ENCODE results near the gene OR10D3. TPM values are rescaled to one million over a fixed set of nuclear protein-coding genes. Genes with fewer than 3 reads are reported as not detected.

The OR10D3 gene
- total RNA-seq (0.03 TPM in 1 of 2 replicates, not detected in the other), polyA plus RNA-seq (not detected in 2 replicates)

GRCh38 chr11:124183068-124183467 lies at the start of gene OR10D3:
OR10D3 (plus strand) TSS chr11:124183345; CDS start chr11:124185270, 1,925 bp downstream.
- no peak for DNase-seq (ENCODE audit: low spot score)
- TF ChIP-seq EZH2phosphoT487 (IDR thresholded peaks at IDR 0.05; ENCODE audit: low read depth, severe bottlenecking, unreplicated experiment) (no peak), CTCF (IDR thresholded peaks at IDR 0.05; ENCODE audit: poor library complexity) (no peak), EZH2 (IDR thresholded peaks at IDR 0.05; ENCODE audit: borderline replicate concordance) (no peak)
- no peak within 1 kb of the TSS for H3K4me3 ChIP-seq
- WGBS (ENCODE audit: low lambda C conversion rate, missing lambda C conversion rate): 53% methylated on average over 3 of the region's 3 CpGs
- H3K9me2 ChIP-seq (replicated peaks; ENCODE audit: insufficient read depth): no peaks in the 10 kb centered on the region
- no peak within 1 kb of the TSS for H3K4me2 ChIP-seq
- H3K79me2 ChIP-seq: no peaks in the 10 kb centered on the region
- no peaks in the 10 kb centered on the region for H4K20me1 ChIP-seq (ENCODE audit: insufficient read depth, poor library complexity, severe bottlenecking)
- no peak within 1 kb of the TSS for H2AFZ ChIP-seq
- no peak within 1 kb of the TSS for H3K27ac ChIP-seq
- H3K9me3 ChIP-seq (ENCODE audit: low read depth): no peaks in the 10 kb centered on the region
- no peaks in the 10 kb centered on the region for H3K27me3 ChIP-seq
- H3K4me1 ChIP-seq (ENCODE audit: insufficient read depth): no peaks in the 10 kb centered on the region
- H3K36me3 ChIP-seq (replicated peaks; ENCODE audit: insufficient read depth, low read depth): no peaks in the 10 kb centered on the region

GRCh38 chr11:124143034-124143433 lies 40.1 kb upstream of the OR10D3 start:
- Histone ChIP-seq H3K27ac (no peak overlapping the region), H3K27me3 (no peaks in the 10 kb centered on the region), H3K36me3 (replicated peaks; ENCODE audit: insufficient read depth, low read depth) (no peaks in the 10 kb centered on the region), H3K9me3 (ENCODE audit: low read depth) (peaks cover 7% of the 10 kb centered on the region), H3K79me2 (no peaks in the 10 kb centered on the region), H4K20me1 (ENCODE audit: insufficient read depth, poor library complexity, severe bottlenecking) (no peaks in the 10 kb centered on the region), H3K4me3 (no peak overlapping the region), H2AFZ (no peak overlapping the region), H3K4me1 (ENCODE audit: insufficient read depth) (no peaks in the 10 kb centered on the region), H3K9me2 (replicated peaks; ENCODE audit: insufficient read depth) (no peaks in the 10 kb centered on the region), H3K4me2 (no peak overlapping the region)
- TF ChIP-seq EZH2 (IDR thresholded peaks at IDR 0.05; ENCODE audit: borderline replicate concordance) (no peak), CTCF (IDR thresholded peaks at IDR 0.05; ENCODE audit: poor library complexity) (no peak), EZH2phosphoT487 (IDR thresholded peaks at IDR 0.05; ENCODE audit: low read depth, severe bottlenecking, unreplicated experiment) (no peak)
- WGBS (ENCODE audit: low lambda C conversion rate, missing lambda C conversion rate): 96% methylated on average over 2 of the region's 2 CpGs
- no peak for DNase-seq (ENCODE audit: low spot score)

GRCh38 chr11:124147951-124148350 lies 35.2 kb upstream of the OR10D3 start:
- H2AFZ ChIP-seq: no peak overlapping the region
- no peaks in the 10 kb centered on the region for H3K27me3 ChIP-seq
- no peaks in the 10 kb centered on the region for H3K4me1 ChIP-seq (ENCODE audit: insufficient read depth)
- no peak for TF ChIP-seq EZH2phosphoT487 (IDR thresholded peaks at IDR 0.05; ENCODE audit: low read depth, severe bottlenecking, unreplicated experiment)
- TF ChIP-seq CTCF (IDR thresholded peaks at IDR 0.05; ENCODE audit: poor library complexity): no peak
- no peak for TF ChIP-seq EZH2 (IDR thresholded peaks at IDR 0.05; ENCODE audit: borderline replicate concordance)
- no peak overlapping the region for H3K27ac ChIP-seq
- no peaks in the 10 kb centered on the region for H3K9me3 ChIP-seq (ENCODE audit: low read depth)
- H3K4me2 ChIP-seq: no peak overlapping the region
- no peaks in the 10 kb centered on the region for H4K20me1 ChIP-seq (ENCODE audit: insufficient read depth, poor library complexity, severe bottlenecking)
- no peaks in the 10 kb centered on the region for H3K79me2 ChIP-seq
- no peaks in the 10 kb centered on the region for H3K9me2 ChIP-seq (replicated peaks; ENCODE audit: insufficient read depth)
- WGBS (ENCODE audit: low lambda C conversion rate, missing lambda C conversion rate): 73% methylated on average over 2 of the region's 2 CpGs
- no peaks in the 10 kb centered on the region for H3K36me3 ChIP-seq (replicated peaks; ENCODE audit: insufficient read depth, low read depth)
- H3K4me3 ChIP-seq: no peak overlapping the region
- no peak for DNase-seq (ENCODE audit: low spot score)

- H3K9me2 ChIP-seq (replicated peaks; ENCODE audit: insufficient read depth): no peaks in the 10 kb centered on the region
- 88% methylated on average over 5 of the region's 5 CpGs for WGBS (ENCODE audit: low lambda C conversion rate, missing lambda C conversion rate)
Observed at GRCh38 chr11:124150684-124151083, 32.5 kb upstream of the OR10D3 start.

More at GRCh38 chr11:124150684-124151083, 32.5 kb upstream of the OR10D3 start:
- H3K79me2 ChIP-seq: no peaks in the 10 kb centered on the region
- peaks cover 5% of the 10 kb centered on the region for H3K27me3 ChIP-seq
- DNase-seq (ENCODE audit: low spot score): no peak
- no peaks in the 10 kb centered on the region for H3K9me3 ChIP-seq (ENCODE audit: low read depth)
- no peak overlapping the region for H3K4me3 ChIP-seq
- no peak overlapping the region for H2AFZ ChIP-seq
- no peak overlapping the region for H3K27ac ChIP-seq
- no peaks in the 10 kb centered on the region for H3K4me1 ChIP-seq (ENCODE audit: insufficient read depth)
- no peaks in the 10 kb centered on the region for H4K20me1 ChIP-seq (ENCODE audit: insufficient read depth, poor library complexity, severe bottlenecking)
- no peaks in the 10 kb centered on the region for H3K36me3 ChIP-seq (replicated peaks; ENCODE audit: insufficient read depth, low read depth)
- TF ChIP-seq CTCF (IDR thresholded peaks at IDR 0.05; ENCODE audit: poor library complexity) (no peak), EZH2phosphoT487 (IDR thresholded peaks at IDR 0.05; ENCODE audit: low read depth, severe bottlenecking, unreplicated experiment) (no peak), EZH2 (IDR thresholded peaks at IDR 0.05; ENCODE audit: borderline replicate concordance) (no peak)
- H3K4me2 ChIP-seq: no peak overlapping the region
